NB4 (cell line): ENCODE results near the gene BRSK1.

Experiments
- CTCF ChIP-seq: IDR thresholded peaks from one replicate; pipeline ENCODE4 v1.5.1; 2012; ENCODE audit warnings: low read depth, low read length
- POLR2A ChIP-seq: IDR thresholded peaks from 2 replicates; pipeline ENCODE4 v1.6.1; 2011; ENCODE audit warnings: mild to moderate bottlenecking; ENCODE audit not compliant: insufficient read length; ENCODE audit errors: extremely low read depth

- TF ChIP-seq CTCF (no peak), POLR2A (no peak)
These were observed 71.5 kb downstream of the BRSK1 start for GRCh38 chr19:55355213-55355821.
